Measurements from ENCODE around the gene PANX1. TPM values are rescaled to one million over a fixed set of nuclear protein-coding genes. Genes with fewer than 3 reads are reported as not detected.

Gene PANX1
- total RNA-seq, 2 experiments from 2014 or later = 11.3 to 16.5 TPM

DNA sequence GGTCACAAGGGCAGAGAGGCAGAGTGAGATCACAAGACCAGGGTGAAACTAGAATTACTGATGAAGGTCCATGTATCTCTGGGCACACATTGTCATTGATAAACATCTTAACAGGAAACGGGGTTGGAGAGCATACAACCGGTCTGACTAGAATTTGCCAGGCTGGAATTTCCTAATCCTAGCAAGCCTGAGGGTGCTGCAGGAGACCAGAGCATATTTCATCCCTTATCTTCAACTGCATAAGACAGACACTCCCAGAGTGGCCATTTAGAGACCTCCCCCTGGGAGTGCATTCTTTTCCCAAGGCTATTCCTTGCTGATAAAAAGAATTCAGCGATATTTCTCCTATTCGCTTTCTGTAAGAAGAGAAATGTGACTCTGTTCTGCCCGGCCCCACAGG lies 91.1 kb downstream of the PANX1 start:
- no TSS peak for BruUV-seq (replicated peaks)
- Histone ChIP-seq H4K20me1 (ENCODE audit: insufficient read depth, low read length) (no peaks in the 10 kb centered on the region), H3K9me3 (ENCODE audit: low read length) (0 out of 2 replicates have a peak, but pooled peaks cover 7% of the 10 kb centered on the region), H3K4me3 (ENCODE audit: low read depth, low read length, poor library complexity, severe bottlenecking) (no peak overlapping the region), H3K79me2 (ENCODE audit: insufficient read depth, low read depth, low read length) (no peaks in the 10 kb centered on the region), H3K4me1 (ENCODE audit: insufficient read depth, low read length, poor library complexity, severe bottlenecking) (no peaks in the 10 kb centered on the region), H3K36me3 (ENCODE audit: insufficient read depth, low read length) (no peaks in the 10 kb centered on the region), H3K27ac (ENCODE audit: low read depth, low read length, poor library complexity, severe bottlenecking) (no peak overlapping the region), H2AFZ (ENCODE audit: low read length) (no peak overlapping the region), H3K9me2 (ENCODE audit: insufficient read depth, low read length) (no peaks in the 10 kb centered on the region), H3K4me2 (ENCODE audit: low read length) (no peak overlapping the region)
- DNase-seq (ENCODE audit: low spot score) = peak; percentile 6
- POLR2A ChIA-PET = no interaction called here
- CTCF ChIA-PET (ENCODE audit: unreplicated experiment) = no interaction called here
- TF ChIP-seq, protein P1, sequence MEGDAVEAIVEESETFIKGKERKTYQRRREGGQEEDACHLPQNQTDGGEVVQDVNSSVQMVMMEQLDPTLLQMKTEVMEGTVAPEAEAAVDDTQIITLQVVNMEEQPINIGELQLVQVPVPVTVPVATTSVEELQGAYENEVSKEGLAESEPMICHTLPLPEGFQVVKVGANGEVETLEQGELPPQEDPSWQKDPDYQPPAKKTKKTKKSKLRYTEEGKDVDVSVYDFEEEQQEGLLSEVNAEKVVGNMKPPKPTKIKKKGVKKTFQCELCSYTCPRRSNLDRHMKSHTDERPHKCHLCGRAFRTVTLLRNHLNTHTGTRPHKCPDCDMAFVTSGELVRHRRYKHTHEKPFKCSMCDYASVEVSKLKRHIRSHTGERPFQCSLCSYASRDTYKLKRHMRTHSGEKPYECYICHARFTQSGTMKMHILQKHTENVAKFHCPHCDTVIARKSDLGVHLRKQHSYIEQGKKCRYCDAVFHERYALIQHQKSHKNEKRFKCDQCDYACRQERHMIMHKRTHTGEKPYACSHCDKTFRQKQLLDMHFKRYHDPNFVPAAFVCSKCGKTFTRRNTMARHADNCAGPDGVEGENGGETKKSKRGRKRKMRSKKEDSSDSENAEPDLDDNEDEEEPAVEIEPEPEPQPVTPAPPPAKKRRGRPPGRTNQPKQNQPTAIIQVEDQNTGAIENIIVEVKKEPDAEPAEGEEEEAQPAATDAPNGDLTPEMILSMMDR (conservative IDR thresholded peaks at IDR 0.05; ENCODE audit: low read length) = no peak
- TF ChIP-seq EZH2phosphoT487 (IDR thresholded peaks at IDR 0.05; ENCODE audit: borderline replicate concordance, low read depth, low read length) = no peak
- intact Hi-C loops (cut with micrococcal nuclease; ENCODE audit: unreplicated experiment) = no loop called here

DNA sequence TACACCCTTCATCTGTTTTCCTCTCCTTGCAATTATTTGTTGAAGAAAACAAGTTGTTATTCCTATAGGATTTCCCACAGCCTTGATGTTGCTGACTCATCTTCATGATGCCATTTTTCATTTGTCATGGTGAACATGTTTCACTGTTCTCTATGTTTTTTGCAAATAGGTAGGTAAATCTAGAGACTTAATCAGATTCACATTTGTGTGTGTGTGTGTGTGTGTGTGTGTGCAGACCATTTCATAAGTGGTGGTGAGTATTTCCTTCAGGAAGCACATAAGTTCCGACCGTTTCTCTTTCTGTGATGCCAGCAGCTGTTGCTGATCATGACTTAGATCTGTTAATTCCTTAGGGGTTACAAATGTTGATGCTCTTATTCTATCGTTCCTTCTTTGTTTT lies 95.4 kb downstream of the PANX1 start:
- Histone ChIP-seq H3K4me1 (ENCODE audit: insufficient read depth, low read length, poor library complexity, severe bottlenecking) (no peaks in the 10 kb centered on the region), H3K27ac (ENCODE audit: low read depth, low read length, poor library complexity, severe bottlenecking) (no peak overlapping the region), H3K36me3 (ENCODE audit: insufficient read depth, low read length) (no peaks in the 10 kb centered on the region), H4K20me1 (ENCODE audit: insufficient read depth, low read length) (no peaks in the 10 kb centered on the region), H3K4me2 (ENCODE audit: low read length) (no peak overlapping the region), H3K9me3 (ENCODE audit: low read length) (0 out of 2 replicates have a peak, but pooled peaks cover 4% of the 10 kb centered on the region), H2AFZ (ENCODE audit: low read length) (no peak overlapping the region), H3K79me2 (ENCODE audit: insufficient read depth, low read depth, low read length) (no peaks in the 10 kb centered on the region), H3K9me2 (ENCODE audit: insufficient read depth, low read length) (no peaks in the 10 kb centered on the region), H3K4me3 (ENCODE audit: low read depth, low read length, poor library complexity, severe bottlenecking) (no peak overlapping the region)
- no TSS peak for BruUV-seq (replicated peaks)
- ChIA-PET CTCF (ENCODE audit: unreplicated experiment) (no interaction called here), POLR2A (interaction anchor here (0.9 kb wide), 1 partner anchor 429 kb away, joined by 4 read pairs; no protein-coding TSS in a partner anchor)
- intact Hi-C loops (cut with micrococcal nuclease; ENCODE audit: unreplicated experiment) = no loop called here
- no peak for TF ChIP-seq EZH2phosphoT487 (IDR thresholded peaks at IDR 0.05; ENCODE audit: borderline replicate concordance, low read depth, low read length)
- TF ChIP-seq, protein P1 (conservative IDR thresholded peaks at IDR 0.05; ENCODE audit: low read length) = no peak
- no peak for DNase-seq (ENCODE audit: low spot score)

Other genes starting within 250 kb of the PANX1 start
- gene HEPHL1, start 107.5 kb upstream of the PANX1 start, total RNA-seq (2014; rRNA removed; shearing (Covaris generic)) = not detected in 2 replicates
- gene HEPHL1, start 107.5 kb upstream of the PANX1 start, total RNA-seq (2022) = not detected in 2 replicates
- gene IZUMO1R, start 175.7 kb downstream of the PANX1 start, total RNA-seq (2014; rRNA removed; shearing (Covaris generic)) = not detected in 2 replicates
- gene IZUMO1R, start 175.7 kb downstream of the PANX1 start, total RNA-seq (2022) = not detected in 2 replicates